Kidney (tissue), 14 donors: ENCODE results near the gene ARHGAP23. TPM values are rescaled to one million over a fixed set of nuclear protein-coding genes. Genes with fewer than 3 reads are reported as not detected.
A peak's percentile ranks its signal among the peaks of the same experiment; 100 is the strongest.

ENCODE experiments used
- DNase-seq, 5 donors: peaks; one replicate each; pipeline ENCODE4 v3.0.0-alpha.2; 2013 to 2020
- FAIRE-seq: peaks from 2 replicates; lab custom pipeline; 2012; peaks lifted over from hg19 to GRCh38; lab: Jason Lieb, UNC
- H3K27ac ChIP-seq, 2 donors: one replicate each; pipeline ENCODE4 v1.7.0; 2013; ENCODE audit warnings: low read depth in 2 of 2, low read length in 2 of 2, inconsistent platforms in 1 of 2
- H3K27me3 ChIP-seq: one replicate; pipeline ENCODE4 v1.7.1; 2013; ENCODE audit warnings: low read length, inconsistent platforms; ENCODE audit not compliant: control insufficient read depth, insufficient read depth
- H3K36me3 ChIP-seq, 3 donors: one replicate each; pipeline versions ENCODE4 v1.7.0 to v1.7.1; 2013; ENCODE audit warnings: low read length in 3 of 3, control low read depth in 1 of 3, inconsistent platforms in 1 of 3; ENCODE audit not compliant: insufficient read depth in 3 of 3, control insufficient read depth in 2 of 3
- H3K4me1 ChIP-seq, 3 donors: one replicate each; pipeline versions ENCODE4 v1.7.0 to v1.7.1; 2013; ENCODE audit warnings: low read length in 3 of 3, inconsistent platforms in 1 of 3, low read depth in 1 of 3; ENCODE audit not compliant: control insufficient read depth in 2 of 3, insufficient read depth in 2 of 3
- H3K4me3 ChIP-seq, 3 donors: one replicate each; pipeline versions ENCODE4 v1.7.0 to v1.8.1; 2013; ENCODE audit warnings: low read length in 3 of 3, control low read depth in 1 of 3, inconsistent platforms in 1 of 3
- H3K9ac ChIP-seq, 3 donors: one replicate each; pipeline versions ENCODE4 v1.7.0 to v1.7.1; 2013; ENCODE audit warnings: low read length in 3 of 3, control low read depth in 1 of 3, inconsistent platforms in 1 of 3
- H3K9me3 ChIP-seq, 3 donors: one replicate each; pipeline versions ENCODE4 v1.7.0 to v1.7.1; 2013; ENCODE audit warnings: low read length in 3 of 3, control low read depth in 1 of 3, inconsistent platforms in 1 of 3; ENCODE audit not compliant: control insufficient read depth in 2 of 3, insufficient read depth in 1 of 3
- intact Hi-C: fragments of 100-400 bp; cut with DNase I; formaldehyde crosslinking; loops from one replicate; pipeline ENCODE4 v1.11.1; 2022
- polyA plus RNA-seq: library from polyadenylated mRNA; stranded (reverse); fragments of 350-450 nt; fragmentation: Illumina TruSeq; extraction: RNeasy Lipid Tissue Mini Kit (QIAGEN cat#74804); gene quantifications from one replicate; pipeline ENCODE4 v1.2.3, GENCODE V29; 2014; ENCODE audit warnings: low read depth, low replicate concordance; ENCODE audit not compliant: insufficient read depth
- total RNA-seq: library from RNA; stranded (reverse); fragmentation: NEBNext Ultra II Directional; extraction: Animal tissue kit (Norgen Biotek cat#: 25700); gene quantifications from one replicate; pipeline ENCODE4 v1.2.1, GENCODE V29; 2021
- TF ChIP-seq, protein P1 (sequence below): IDR thresholded peaks from 3 replicates; pipeline ENCODE4 v1.5.1; 2012; ENCODE audit warnings: mild to moderate bottlenecking, moderate library complexity, borderline replicate concordance; ENCODE audit not compliant: insufficient read depth; ENCODE audit errors: extremely low read depth
- donor health status: control.
- donor health status: control.
- donor health status: control.
- donor health status: control.
- donor health status: control.
- donor health status: DM: yes; HTN: yes; CAD: no.
- donor health status: Normal renal cell carcinoma (clear cell type).

Gene ARHGAP23
- total and polyA plus RNA-seq, 2 donors from 2014 or later, result 7.6 to 53.8 TPM

DNA sequence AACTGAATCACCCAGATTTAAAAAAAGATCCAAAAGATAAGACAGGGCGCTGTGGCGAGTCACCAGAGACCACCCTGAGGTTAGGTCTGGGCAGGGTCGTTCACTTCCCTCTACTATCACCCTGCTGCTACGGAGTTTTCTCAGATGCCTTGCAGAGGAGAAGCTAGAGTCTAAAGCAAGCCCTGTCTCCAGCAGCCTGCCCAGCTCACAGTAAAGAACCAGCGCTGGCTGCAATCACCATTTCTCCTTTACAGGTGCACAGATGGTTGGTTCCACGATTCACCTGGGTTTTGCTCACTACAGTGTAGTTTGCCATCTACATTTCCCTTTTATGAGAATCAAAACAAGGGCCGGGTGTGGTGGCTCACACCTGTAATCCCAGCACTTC, 106.2 kb downstream of the ARHGAP23 start:
- Histone ChIP-seq H3K36me3 (no peaks in the 10 kb centered on the region), H3K27ac (no peak overlapping the region), H3K9me3 (no peaks in the 10 kb centered on the region), H3K4me1 (no peaks in the 10 kb centered on the region), H3K27me3 (no peaks in the 10 kb centered on the region), H3K9ac (no peak overlapping the region), H3K4me3 (no peak overlapping the region)
- DNase-seq (peak in 1 of 5 donors; percentile 19), FAIRE-seq (no peak)
- TF ChIP-seq, protein P1, sequence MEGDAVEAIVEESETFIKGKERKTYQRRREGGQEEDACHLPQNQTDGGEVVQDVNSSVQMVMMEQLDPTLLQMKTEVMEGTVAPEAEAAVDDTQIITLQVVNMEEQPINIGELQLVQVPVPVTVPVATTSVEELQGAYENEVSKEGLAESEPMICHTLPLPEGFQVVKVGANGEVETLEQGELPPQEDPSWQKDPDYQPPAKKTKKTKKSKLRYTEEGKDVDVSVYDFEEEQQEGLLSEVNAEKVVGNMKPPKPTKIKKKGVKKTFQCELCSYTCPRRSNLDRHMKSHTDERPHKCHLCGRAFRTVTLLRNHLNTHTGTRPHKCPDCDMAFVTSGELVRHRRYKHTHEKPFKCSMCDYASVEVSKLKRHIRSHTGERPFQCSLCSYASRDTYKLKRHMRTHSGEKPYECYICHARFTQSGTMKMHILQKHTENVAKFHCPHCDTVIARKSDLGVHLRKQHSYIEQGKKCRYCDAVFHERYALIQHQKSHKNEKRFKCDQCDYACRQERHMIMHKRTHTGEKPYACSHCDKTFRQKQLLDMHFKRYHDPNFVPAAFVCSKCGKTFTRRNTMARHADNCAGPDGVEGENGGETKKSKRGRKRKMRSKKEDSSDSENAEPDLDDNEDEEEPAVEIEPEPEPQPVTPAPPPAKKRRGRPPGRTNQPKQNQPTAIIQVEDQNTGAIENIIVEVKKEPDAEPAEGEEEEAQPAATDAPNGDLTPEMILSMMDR, result no peak
- intact Hi-C loops, result no loop called here

DNA sequence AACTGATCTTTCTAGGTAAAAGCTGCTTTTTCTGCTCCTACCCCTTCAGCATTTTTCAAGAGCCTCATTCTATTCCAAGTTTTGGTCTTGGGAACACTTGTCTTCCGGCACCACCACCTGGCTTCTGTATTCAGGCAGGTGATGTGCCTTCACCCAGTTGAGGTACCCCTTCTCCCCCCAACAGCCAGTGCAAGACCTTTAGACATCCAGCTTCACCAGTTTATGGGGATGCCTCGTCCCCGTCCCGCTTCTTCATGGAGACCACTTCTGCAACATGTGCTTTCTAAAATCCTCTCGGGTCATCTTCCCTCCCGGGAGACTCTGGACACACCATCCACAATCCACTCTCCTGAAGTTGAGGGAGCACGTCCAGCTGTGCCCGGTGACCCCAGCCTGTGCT, 107.6 kb downstream of the ARHGAP23 start:
- Histone ChIP-seq H3K9ac (no peak overlapping the region), H3K36me3 (no peaks in the 10 kb centered on the region), H3K4me1 (no peaks in the 10 kb centered on the region), H3K27ac (no peak overlapping the region), H3K27me3 (no peaks in the 10 kb centered on the region), H3K9me3 (no peaks in the 10 kb centered on the region), H3K4me3 (no peak overlapping the region)
- FAIRE-seq (no peak), DNase-seq (peak in 3 of 5 donors; percentile 34 to 46 (median 44))
- intact Hi-C loops, result no loop called here
- TF ChIP-seq, protein P1, result no peak

DNA sequence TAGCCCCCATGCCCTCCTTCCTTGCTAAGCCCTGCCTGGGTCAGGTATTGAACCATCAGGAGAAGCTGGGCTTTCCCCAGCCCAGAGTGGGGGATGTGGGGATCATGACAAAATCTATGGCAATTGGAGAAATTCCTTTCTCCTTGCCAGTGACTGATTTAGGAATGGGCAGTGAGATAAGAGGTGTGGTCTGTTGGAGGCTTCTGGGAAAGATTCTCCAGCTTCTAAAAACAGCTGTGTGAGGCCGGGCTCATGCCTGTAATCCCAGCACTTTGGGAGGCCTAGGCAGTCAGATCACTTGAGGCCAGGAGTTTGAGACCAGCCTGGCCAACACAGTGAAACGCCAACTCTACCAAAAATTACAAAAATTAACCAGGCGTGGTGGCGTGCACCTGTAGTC, 108.4 kb downstream of the ARHGAP23 start:
- Histone ChIP-seq H3K9me3 (no peaks in the 10 kb centered on the region), H3K4me1 (no peaks in the 10 kb centered on the region), H3K4me3 (no peak overlapping the region), H3K27me3 (no peaks in the 10 kb centered on the region), H3K27ac (no peak overlapping the region), H3K36me3 (no peaks in the 10 kb centered on the region), H3K9ac (no peak overlapping the region)
- no peak for FAIRE-seq
- intact Hi-C loops, result no loop called here
- TF ChIP-seq, protein P1, result no peak
- no peak for DNase-seq

DNA sequence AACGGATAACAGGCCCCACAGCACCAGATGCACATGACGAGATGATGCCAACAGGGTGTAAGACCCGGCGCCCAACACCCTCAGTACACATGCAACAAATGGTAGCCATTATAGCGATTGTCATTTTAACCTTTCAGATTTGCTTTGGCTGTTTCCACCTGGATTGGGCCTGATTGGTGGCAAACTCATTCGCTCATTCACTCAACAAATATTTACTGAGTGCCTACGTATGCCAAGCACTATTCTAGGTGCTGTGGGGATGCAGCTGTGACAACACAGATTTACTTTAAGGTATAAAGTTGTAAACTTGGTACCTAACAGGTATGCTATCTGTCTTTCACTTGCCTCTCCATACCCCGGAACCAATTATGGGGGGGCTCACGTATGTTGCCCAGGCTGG, 110.6 kb downstream of the ARHGAP23 start:
- H3K4me1 ChIP-seq, result no peaks in the 10 kb centered on the region
- H3K27ac ChIP-seq, result no peak overlapping the region
- DNase-seq (no peak), FAIRE-seq (no peak)
- no peaks in the 10 kb centered on the region for H3K36me3 ChIP-seq
- intact Hi-C loops, result no loop called here
- TF ChIP-seq, protein P1, result no peak
- H3K27me3 ChIP-seq, result no peaks in the 10 kb centered on the region
- H3K4me3 ChIP-seq, result no peak overlapping the region
- no peak overlapping the region for H3K9ac ChIP-seq
- H3K9me3 ChIP-seq, result no peaks in the 10 kb centered on the region
